GM21515 (cell line): ENCODE results near the gene HSD17B8.

Source experiments
- ATAC-seq: cut with Tn5 transposase; IDR thresholded peaks from one replicate; pipeline ENCODE4 v1.9.1; 2021; ENCODE audit not compliant: unreplicated experiment

Gene HSD17B8

DNA sequence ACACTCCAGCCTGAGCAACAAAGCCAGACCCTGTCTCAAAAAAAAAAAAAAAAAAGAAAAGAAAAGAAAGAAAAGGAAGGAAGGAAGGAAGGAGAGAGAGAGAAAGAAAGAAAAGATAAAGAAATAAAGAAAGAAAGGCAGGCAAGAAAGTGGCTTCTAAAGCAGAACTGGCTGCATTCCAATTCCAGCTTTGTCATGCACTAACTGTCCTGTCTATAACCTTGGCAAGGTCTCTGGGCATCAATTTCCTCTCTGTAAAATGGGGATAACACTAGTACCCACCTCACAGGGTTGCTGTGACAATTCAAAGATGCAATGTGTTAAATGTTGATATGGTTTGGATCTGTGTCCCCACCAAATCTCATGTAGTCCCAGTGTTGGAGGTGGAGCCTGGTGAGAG lies 31.9 kb downstream of the HSD17B8 start:
- ATAC-seq = no peak

DNA sequence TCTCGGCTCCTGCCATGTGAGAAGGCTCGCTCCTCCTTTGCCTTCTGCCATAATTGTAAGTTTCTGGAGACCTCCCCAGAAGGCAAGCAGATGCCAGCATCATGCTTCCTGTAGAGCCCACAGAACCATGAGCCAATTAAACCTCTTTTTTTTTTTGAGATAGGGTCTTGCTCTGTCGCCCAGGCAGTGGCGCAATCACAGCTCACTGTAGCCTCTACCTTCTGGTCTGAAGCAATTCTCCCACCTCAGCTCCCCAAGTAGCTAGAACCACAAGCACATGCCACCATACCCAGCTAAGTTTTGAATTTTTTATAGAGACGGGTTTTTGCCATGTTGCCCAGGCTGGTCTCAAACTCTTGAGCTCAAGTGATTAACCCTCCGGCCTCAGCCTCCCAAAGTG lies 32.4 kb downstream of the HSD17B8 start:
- ATAC-seq = no peak

DNA sequence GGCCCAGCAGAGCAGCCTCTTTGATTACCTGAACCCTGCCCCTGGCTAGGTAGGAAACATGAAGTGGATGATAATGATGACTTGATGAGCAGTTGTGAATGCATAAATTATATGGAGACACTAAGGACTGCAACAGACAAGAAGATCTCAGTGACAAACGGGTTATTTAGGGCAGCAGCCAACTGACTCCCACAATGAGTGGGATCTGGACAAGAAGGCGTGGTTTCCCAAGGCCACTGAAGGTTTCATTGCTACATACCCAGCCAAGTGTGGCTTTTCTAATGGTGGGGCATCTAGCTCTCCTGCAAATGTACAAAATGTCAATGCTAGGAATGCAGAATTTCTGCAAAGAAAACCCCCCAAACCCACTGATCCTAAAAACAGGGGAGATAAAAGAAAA lies 33.3 kb downstream of the HSD17B8 start:
- no peak for ATAC-seq

DNA sequence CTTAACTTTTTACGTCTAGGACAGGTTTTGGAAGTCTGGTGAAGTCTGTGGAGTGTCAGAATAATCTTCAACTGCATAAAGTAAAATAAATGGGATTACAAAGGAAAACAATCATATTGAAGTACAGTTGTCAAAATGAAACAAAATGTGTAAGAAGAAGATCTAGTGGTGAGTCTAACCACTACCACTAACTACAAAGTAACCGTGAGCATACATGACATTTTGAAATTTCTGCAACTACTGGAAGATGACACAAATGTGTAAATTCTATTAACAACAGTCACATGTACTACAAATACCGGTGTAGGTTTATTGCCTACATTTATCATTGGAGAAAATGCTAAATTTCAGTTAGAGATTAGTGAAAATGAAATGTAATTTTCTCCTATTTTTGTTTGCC lies 37.5 kb downstream of the HSD17B8 start:
- ATAC-seq = no peak

DNA sequence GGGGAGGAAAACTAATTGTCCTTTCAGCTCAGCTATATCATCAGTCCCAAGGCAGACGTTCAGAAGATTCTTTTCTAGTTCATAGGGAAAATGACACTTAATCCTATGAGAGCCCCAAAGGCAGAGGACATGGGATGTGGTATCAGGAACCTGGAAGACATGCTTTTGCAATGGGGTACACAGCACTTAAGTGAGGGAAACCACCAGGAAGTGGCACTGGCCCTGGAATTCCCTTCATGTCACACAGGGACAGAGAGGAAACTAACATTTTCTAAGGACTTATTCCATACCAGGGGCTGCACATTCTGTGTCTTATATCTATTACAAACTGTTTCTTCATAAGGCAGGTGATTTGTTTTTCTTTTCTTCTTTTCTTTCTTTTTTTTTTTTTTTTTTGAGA lies 39.0 kb downstream of the HSD17B8 start:
- ATAC-seq = no peak

DNA sequence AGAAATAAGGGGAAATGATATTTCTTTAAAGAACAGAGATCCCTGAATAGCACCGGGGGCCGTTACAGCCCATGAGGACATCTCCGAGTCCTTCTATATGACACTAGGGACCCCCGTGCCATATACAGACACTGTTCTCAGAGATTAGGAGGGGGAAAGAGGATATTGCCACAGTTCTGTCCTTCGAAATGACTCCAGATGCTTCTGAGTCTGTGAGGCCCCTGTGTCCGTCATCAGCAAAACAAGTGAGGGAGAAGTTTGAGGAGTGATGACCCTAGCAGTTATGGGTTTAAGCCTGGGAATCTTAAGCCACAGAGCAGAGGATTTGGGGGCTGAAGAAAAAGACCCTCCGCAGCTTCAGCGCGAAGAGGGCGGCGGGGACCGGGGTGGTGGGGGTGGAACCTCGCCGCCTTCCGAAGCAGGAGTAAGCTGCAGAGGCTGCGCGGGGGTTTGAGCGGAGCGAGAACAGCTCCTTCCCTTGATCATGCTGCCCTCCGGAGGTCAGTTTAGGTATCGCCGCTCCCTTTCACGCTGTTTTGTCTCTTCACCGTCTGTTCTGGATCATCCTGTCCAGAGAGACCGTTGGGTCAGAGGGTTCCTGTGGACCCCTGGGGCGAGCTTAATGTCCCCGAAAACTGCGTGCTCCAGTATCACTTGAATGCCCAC lies 43.7 kb downstream of the HSD17B8 start:
- peak; percentile 33 for ATAC-seq

DNA sequence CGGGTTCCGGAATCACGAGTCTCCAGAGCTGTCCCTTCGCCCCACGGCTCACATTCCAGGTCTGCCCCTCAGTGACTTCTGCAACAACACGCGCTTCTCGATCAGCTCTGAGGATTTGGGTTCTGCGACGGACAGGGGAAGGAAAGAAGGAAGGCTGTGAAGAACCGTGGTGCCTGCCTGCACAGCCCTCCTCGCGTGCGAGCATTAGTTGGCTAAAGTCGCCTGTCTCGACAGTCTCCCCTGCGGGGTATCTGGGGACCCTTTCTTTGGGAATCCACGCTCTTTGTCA lies 44.1 kb downstream of the HSD17B8 start:
- ATAC-seq = peak; percentile 9

DNA sequence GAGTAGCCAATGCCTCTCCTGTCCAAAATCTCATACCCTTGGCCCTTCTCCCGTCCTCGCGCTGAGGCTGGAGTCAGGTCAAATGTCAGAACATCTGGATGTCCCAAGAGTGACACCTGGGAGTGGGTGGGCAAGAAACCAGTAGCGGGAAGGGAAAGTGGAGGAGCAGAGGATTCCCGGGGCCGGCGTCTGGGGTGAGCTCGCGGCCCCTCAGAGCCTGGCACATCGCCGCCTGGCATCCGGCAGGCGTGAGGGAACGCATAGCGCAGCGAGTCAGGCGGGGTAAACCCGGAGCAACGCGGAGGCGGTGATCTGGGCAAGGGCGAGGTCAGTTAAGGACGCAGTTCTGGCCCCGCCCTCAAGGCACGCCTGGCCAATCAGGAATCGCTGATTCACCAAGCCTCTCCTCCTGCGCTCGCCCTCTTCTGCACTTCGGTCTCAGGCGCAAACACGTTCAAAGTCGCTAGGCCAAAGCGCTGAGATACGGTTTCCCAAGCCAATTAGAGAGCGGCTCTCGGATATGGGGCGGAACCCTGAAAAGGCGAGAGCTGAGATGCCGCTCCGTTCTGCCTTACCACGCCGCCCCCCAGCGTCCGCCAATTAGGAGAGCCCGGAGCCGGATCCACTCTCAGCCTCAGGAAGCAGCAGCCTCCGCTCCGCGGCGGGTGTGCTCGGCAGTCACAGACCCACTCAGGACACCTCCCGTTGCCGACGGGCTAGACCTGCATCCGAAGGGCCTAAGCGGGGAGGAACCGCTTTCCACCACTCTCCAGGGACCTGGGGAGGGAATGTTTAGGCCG lies 44.7 kb downstream of the HSD17B8 start:
- peak; percentile 80 for ATAC-seq

DNA sequence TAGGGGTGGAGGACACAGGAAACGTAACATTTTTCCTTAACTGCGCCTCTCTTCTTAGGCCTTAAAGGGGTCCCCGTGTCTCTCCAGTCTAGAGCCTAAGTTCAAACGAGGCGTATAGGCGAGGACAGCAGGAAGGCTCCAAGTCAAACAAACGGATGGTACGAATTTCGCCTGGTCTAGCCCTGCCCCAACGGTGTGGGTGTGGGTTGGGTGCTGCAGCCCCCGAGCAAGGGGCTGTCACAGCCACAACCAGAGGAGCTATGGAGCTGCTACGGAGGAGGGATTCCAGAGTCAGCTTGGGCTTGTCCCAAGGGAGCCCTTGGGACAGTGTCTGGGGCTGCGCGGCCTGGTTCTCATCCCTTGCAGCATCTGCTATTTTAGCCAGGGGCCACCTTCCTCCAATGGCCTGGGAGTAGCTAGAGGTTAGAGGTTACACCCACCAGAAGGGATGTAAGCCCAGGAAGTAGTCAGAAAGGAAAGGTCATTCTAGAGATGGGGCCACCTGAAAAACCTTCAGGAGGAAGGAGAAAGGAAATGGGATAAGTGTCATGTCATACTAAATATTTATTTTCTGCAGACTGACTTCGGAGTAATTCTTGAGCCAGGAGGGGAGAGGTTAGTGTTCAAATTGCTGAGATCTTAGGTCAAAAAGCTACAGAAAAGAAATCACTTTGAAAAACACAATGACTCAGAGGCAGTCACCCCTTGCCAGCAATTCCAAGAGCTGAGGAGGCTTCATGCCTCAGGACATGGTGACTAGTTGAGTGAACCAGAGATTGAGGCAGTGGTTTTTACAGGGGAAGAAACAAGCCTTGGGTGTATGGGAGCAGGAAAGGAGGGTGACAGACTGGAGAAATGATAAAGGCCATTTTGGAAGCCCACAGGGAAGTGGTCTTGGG lies 45.5 kb downstream of the HSD17B8 start:
- ATAC-seq = peak; percentile 0

DNA sequence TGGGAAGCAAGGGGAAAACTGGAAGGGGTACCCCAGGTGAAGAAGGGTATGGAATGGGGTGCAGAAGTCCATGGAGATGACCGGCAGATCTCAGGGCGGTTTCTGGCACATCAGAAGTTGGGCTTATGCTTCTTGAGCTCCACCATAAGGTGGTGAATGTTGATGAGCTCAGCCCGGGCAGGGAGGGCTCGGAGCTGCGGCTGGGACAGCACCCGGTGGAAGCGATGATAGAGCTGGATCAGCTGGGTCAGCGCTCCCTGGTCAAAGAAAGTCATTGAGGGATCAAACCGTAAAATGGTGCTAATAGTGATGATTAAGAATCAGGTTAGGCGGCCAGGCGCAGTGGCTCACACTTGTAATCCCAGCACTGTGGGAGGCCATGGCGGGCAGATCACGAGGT lies 46.3 kb downstream of the HSD17B8 start:
- no peak for ATAC-seq

DNA sequence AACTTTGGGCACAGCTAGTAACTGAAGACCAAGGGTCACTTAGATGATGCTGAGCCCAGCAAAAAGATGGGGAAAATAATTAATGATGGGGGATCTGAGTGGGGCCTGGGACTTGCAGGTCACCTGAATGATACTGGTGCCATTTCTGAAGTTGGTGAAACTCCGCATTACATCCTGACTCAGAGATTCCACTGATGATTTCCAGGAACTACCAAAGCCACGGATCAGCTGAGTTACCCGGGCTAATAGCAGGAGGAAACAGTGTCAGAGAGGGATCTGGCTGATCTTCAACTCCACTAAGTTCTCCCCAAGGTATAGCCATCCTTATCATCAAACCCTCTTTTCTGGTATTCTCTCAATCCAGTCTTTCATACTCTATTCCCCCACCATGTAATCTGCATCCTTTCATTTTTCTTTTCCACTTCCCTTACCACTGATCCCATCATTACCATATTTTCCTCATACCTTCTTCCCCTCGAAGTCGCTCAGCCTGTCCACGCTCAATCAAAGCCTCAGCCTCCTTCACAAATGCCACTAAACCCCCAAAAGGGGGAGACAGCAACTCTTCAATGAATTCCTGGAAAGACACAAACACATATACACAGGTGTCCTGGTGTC lies 47.0 kb downstream of the HSD17B8 start:
- ATAC-seq = no peak

DNA sequence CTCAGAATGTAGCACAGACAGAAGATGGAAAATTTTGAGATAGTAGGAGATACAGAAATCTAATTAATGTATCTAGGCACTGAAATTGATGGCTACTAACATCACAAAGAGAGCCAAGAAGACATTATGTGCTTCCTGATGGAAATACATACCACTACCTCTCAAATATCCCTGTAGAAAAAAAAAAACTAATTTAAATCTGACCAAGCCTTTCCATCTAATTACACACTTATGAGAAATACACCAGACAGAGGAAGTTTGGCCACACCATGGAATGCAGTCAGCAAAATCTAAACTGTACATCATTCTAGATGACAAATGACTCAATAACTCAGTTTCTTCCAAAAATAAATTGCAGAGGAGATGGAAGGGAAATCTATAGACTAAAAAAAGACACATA lies 48.3 kb downstream of the HSD17B8 start:
- ATAC-seq = no peak

DNA sequence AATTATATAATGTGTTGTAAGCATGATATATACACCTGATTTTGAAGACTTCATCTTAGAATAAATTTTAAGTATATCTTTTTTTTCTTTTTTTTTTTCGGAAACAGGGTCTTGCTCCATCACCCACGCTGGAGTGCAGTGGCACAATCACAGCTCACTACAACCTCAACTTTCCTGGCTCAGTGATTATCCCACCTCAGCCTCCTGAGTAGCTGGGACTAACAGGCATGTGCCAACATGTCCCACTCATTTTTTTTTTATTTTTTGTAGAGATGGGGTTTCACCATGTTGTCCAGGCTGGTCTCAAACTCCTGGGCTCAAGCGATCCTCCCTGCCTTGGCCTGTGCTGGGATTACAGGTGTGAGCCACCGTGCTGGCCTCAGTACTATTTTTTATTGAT lies 50.1 kb downstream of the HSD17B8 start:
- ATAC-seq = no peak
